Activated naive CD8-positive, alpha-beta T cell treated with anti-CD3 and anti-CD28 coated beads, Interleukin-2, amount 10 ng/mL, durations not matched to agents 7 days and 5 days (primary cell): ENCODE data around the gene TNS3. TPM values are rescaled to one million over a fixed set of nuclear protein-coding genes. Genes with fewer than 3 reads are reported as not detected.
A peak's percentile ranks its signal among the peaks of the same experiment; 100 is the strongest.

ENCODE experiments used
- ATAC-seq: fragments of 150-1000 bp; cut with Tn5 transposase; one replicate; pipeline ENCODE4 v1.10.0; 2021; ENCODE audit warnings: low read depth, moderate library complexity
- POLR2A ChIA-PET: fragments of 350-600 bp; sonication (Branson Sonifier 250); formaldehyde crosslinking; loops from one replicate; lab custom pipeline; 2021; ENCODE audit warnings: antibody characterized with exemption; lab: Charles Lee
- DNase-seq: peaks from one replicate; pipeline ENCODE4 v3.0.0; 2021
- H3K27ac Mint-ChIP-seq: one replicate; pipeline ENCODE4 v1.8.0; 2022; ENCODE audit warnings: mild to moderate bottlenecking, mixed read lengths
- H3K27me3 Mint-ChIP-seq: one replicate; pipeline ENCODE4 v1.8.0; 2022; ENCODE audit warnings: mild to moderate bottlenecking, moderate library complexity, mixed read lengths
- H3K36me3 Mint-ChIP-seq: one replicate; pipeline ENCODE4 v1.8.0; 2021; ENCODE audit warnings: mild to moderate bottlenecking, mixed read lengths
- H3K4me1 Mint-ChIP-seq: one replicate; pipeline ENCODE4 v1.8.0; 2021; ENCODE audit warnings: mixed read lengths
- H3K4me3 Mint-ChIP-seq: one replicate; pipeline ENCODE4 v1.8.0; 2022; ENCODE audit warnings: mild to moderate bottlenecking, moderate library complexity, mixed read lengths
- H3K9me3 Mint-ChIP-seq: one replicate; pipeline ENCODE4 v1.8.0; 2021; ENCODE audit warnings: mixed read lengths
- total RNA-seq, 2 experiments: library from RNA; stranded (reverse); gene quantifications; one replicate each; pipeline ENCODE4 v1.2.3, GENCODE V29; 2021

The TNS3 gene
- total RNA-seq, 2 experiments from 2014 or later = 1.1 to 2.0 TPM

DNA sequence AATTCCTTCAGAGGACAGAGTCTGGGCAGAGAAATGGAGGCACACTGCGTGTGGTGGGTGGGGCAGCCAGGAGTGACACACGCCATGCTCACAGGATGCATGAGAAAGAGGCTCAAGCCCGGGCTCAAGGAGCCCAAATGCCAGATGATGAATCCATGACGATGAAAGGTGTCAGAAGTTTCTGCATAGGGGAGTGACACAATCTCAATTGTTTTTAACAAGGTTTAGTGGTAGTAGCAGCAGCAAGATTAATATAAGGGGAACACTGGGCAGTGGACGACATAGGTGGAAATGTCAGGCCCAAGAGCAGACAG lies 126.1 kb downstream of the TNS3 start:
- POLR2A ChIA-PET = no interaction called here
- DNase-seq (no peak), ATAC-seq (no peak)
- no peak overlapping the region for H3K27ac Mint-ChIP-seq
- H3K4me1 Mint-ChIP-seq = peaks cover 1% of the 10 kb centered on the region
- H3K36me3 Mint-ChIP-seq = no peaks in the 10 kb centered on the region
- H3K4me3 Mint-ChIP-seq = no peak overlapping the region
- peaks cover under 1% of the 10 kb centered on the region for H3K27me3 Mint-ChIP-seq
- no peaks in the 10 kb centered on the region for H3K9me3 Mint-ChIP-seq

DNA sequence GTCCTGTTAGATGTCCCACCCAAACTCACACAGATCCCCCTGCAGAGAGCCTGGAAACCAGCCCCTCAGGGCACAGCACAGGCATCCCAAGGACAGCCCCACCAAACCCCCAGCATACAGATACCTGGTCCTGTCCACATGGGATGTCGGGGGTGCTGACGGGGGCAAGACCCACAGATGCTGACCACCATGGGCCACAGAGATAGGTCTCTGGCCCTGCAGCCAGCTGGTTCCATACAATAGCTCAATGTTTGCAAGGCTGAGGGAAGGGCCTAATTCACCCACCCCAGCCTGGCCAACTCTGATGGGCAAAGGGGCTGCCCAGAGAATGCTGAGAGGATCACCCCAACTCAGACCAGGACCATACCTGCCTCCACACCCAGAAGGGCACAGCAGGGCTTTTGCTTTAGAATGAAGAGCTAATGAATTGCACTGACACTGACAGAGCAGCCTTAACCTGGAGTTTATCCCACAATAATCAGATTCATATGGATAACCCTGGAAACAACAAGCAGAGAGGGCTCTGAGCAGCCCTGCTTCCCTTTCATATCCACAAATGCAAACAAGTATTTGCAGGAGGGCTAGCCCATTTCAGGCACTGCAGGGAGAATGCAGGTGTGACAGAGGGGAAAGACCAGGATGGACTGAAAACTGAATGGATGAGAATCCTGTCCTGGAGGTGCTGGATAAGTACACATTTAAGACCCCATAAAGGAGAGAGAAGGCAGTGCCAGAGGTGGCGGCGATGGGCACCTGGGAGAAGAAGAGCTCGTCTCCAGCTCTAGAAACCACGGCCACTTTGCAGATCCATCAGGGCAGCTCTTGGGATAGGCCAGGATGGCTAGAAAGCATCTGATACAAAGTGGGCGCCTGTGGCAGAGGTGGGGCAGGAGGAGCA lies 126.7 kb downstream of the TNS3 start:
- Mint-ChIP-seq H3K9me3 (no peaks in the 10 kb centered on the region), H3K36me3 (no peaks in the 10 kb centered on the region), H3K4me3 (no peak overlapping the region), H3K4me1 (peaks cover 1% of the 10 kb centered on the region), H3K27me3 (no peaks in the 10 kb centered on the region), H3K27ac (no peak overlapping the region)
- no peak for ATAC-seq
- DNase-seq = no peak
- POLR2A ChIA-PET = no interaction called here

DNA sequence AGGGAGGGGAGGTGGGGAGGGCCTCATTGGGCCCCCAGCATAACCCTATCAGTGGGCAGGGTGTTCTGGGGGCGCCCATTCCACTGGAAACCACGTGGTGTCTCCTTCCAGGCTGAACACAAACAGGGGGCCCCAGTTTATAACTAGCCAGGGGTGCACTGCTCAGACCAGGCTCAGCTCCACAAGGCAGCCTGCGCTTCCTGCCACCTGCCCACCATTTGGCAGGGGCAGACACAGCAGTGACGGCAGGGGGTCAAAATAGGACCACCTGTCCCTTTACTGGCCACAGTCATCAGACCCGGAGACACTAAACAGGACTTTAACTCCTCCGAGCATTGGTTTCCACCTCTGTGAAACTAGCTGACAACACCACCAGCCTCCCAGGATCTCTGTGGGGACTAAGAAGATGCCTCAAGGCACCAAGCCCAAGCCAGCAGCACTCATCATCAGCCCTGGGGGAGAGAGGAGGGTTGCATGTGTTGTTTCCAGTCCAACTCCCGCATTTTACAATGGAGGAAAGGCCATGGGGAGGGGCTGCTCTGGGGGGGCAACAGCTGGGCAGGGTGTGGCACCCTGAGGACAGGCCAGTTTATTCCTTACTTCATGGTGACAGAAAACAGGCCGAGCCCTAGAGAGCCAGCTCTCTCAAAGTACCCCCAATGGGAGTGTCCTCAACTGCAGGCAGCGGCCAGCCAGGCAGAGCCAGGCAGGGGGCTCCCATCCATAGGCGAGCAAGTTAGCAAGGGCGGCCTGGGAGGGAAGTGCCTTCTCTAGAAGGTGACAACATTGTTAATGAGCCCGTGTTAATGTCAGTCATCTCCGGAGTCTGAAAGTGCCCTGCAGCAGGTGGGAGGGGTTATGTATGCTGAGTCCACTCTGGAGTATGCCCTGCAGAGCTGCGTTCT lies 127.6 kb downstream of the TNS3 start:
- POLR2A ChIA-PET = no interaction called here
- H3K27me3 Mint-ChIP-seq = no peaks in the 10 kb centered on the region
- H3K4me3 Mint-ChIP-seq = no peak overlapping the region
- H3K4me1 Mint-ChIP-seq = peaks cover 1% of the 10 kb centered on the region
- H3K9me3 Mint-ChIP-seq = no peaks in the 10 kb centered on the region
- ATAC-seq (no peak), DNase-seq (no peak)
- H3K36me3 Mint-ChIP-seq = no peaks in the 10 kb centered on the region
- H3K27ac Mint-ChIP-seq = no peak overlapping the region

DNA sequence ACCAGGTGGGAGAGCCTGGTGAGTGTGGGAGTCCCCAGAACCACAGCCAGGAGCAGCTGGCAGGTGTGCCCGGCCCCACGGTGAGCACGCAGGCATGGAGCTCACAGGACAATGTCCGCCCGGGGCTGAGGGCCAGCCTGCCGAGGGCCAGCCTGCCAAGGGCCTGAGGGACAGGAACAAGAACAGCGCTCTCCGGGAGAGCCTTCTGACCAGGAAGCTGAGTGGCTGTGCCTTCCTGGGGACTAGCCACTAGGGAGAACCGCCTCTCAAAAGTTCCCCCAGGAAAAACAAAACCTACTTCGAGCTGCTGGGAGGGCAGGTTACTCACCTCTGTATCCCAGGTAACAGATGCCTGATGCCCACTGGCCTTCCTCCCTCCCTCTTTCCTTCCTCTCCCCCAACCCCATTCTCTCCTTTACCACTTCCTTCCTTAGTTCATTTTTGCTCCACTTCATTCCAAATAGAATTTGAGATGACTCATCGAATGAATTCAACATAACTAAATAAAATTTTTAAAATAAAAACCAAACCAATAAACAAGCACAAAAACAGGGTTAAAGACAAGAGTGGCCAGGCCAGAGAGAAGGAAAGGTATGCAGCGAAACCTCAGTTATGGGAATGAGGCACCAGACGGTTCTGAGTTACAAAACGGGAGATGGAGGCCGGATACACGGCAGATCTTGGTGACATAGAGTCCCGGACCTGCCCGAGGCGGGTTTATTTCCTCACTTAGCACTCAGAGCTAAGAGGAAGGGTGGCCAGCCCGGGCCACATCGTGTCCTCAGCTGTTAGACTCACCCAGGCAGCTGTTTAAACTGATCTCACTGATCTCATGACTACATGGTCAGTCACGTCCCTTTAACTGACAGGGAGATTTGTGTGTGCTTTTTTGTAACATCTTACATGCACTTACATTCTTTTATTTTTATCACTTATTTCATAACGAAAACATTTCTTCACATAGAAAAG lies 128.5 kb downstream of the TNS3 start:
- no peaks in the 10 kb centered on the region for H3K9me3 Mint-ChIP-seq
- H3K27me3 Mint-ChIP-seq = no peaks in the 10 kb centered on the region
- no peak for DNase-seq
- no peaks in the 10 kb centered on the region for H3K36me3 Mint-ChIP-seq
- no peak for ATAC-seq
- H3K4me1 Mint-ChIP-seq = peaks cover 1% of the 10 kb centered on the region
- H3K4me3 Mint-ChIP-seq = no peak overlapping the region
- POLR2A ChIA-PET = no interaction called here
- no peak overlapping the region for H3K27ac Mint-ChIP-seq

DNA sequence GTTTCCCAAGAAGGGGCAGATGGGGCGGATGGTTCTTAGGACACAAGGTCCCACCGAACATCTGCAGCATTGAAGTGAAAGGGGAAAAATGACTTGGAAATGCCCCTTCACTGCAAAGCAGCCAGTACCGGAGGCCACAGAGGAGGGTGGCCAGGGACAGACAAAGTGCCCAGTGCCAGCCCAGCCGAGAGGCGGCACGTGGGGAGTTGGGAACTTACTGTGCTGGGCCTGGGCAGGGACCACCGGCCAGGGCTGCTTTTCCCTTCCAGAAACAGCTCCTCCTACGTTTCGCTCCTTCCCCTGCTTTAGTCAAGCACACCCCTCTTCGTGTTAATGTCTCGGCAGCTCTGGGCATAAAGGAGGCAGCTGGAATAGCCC lies 129.2 kb downstream of the TNS3 start:
- POLR2A ChIA-PET = no interaction called here
- no peak for DNase-seq
- ATAC-seq = no peak
- Mint-ChIP-seq H3K27ac (no peak overlapping the region), H3K9me3 (no peaks in the 10 kb centered on the region), H3K4me3 (no peak overlapping the region), H3K36me3 (no peaks in the 10 kb centered on the region), H3K4me1 (peaks cover 1% of the 10 kb centered on the region), H3K27me3 (peaks cover under 1% of the 10 kb centered on the region)

DNA sequence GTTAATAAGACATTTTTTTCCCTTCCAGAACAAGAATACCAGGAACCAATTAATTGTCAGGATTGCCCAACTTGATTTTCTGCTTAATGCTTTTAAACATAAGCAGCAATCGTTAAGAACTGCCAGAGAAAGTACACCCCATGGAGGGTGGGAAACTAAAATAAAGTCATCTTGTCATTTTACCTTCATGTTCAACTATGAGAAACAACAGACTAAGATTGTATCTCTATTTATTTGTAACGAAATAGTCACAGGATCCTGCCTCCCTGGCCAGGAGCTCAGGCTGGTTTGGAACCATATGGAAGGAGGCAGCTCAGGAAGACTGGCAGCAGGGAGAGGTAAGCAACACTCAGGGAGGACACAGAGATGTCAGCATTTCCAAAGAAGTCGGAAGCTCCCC lies 129.6 kb downstream of the TNS3 start:
- no peaks in the 10 kb centered on the region for H3K9me3 Mint-ChIP-seq
- DNase-seq (no peak), ATAC-seq (no peak)
- H3K4me3 Mint-ChIP-seq = no peak overlapping the region
- peaks cover 2% of the 10 kb centered on the region for H3K27me3 Mint-ChIP-seq
- H3K4me1 Mint-ChIP-seq = peaks cover 1% of the 10 kb centered on the region
- no peak overlapping the region for H3K27ac Mint-ChIP-seq
- no peaks in the 10 kb centered on the region for H3K36me3 Mint-ChIP-seq
- POLR2A ChIA-PET = no interaction called here

DNA sequence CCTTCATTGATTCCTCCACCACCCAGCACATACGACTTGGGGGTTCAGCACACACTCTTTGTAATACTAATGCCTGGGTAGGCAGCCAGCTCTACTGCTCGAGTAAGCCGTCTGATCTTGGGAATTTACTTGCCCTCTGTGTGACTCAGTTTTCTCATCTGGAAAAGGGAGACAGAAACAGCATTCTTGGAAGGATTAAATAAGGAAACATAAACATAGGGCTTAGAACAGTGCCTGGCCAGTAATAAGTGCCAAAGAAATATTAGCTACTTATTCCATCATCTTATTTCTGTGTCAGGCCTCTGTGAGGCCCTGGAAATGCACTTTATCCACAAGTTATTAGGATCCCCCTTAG lies 130.1 kb downstream of the TNS3 start:
- Mint-ChIP-seq H3K36me3 (no peaks in the 10 kb centered on the region), H3K4me3 (no peak overlapping the region), H3K4me1 (peaks cover 1% of the 10 kb centered on the region), H3K9me3 (no peaks in the 10 kb centered on the region), H3K27me3 (peaks cover 2% of the 10 kb centered on the region), H3K27ac (no peak overlapping the region)
- DNase-seq (no peak), ATAC-seq (no peak)
- POLR2A ChIA-PET = no interaction called here

DNA sequence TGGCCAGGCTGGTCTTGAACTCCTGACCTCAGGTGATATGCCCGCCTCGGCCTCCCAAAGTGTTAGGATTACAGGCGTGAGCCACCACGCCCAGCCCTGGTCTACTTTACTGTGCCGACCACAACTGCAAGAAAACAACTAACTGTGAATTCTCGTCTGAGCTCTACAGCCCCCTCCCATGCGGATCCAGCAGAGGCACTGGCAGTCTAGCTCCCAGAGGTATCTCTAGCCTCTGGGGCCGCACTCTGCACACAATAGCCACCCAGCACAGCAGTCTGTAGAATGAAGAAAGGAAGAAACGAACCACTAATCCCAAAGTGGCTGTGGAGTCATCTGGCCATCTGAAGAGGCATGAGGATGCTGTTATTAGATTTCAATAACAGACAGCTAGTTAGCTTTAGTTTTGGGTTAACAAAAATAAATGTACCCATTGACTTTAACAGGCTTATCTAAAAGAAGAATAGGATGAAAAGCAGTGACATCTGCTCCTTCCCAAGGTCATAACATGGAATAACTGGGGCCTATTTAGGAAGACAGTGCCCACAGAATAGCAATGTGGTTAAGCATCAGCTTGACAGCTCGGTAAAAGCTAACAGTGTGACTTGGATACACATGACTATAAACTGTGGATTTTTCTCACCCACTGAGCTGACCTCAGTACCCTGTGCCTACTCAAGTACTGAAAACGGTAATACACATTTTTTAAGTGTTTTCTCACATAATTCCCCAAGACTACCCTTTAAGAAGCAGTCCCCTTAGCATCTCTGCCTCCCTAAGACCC lies 131.9 kb downstream of the TNS3 start:
- no peak for DNase-seq
- POLR2A ChIA-PET = no interaction called here
- Mint-ChIP-seq H3K36me3 (no peaks in the 10 kb centered on the region), H3K4me3 (no peak overlapping the region), H3K9me3 (no peaks in the 10 kb centered on the region), H3K27ac (no peak overlapping the region), H3K27me3 (peaks cover 2% of the 10 kb centered on the region), H3K4me1 (peaks cover 1% of the 10 kb centered on the region)
- no peak for ATAC-seq

DNA sequence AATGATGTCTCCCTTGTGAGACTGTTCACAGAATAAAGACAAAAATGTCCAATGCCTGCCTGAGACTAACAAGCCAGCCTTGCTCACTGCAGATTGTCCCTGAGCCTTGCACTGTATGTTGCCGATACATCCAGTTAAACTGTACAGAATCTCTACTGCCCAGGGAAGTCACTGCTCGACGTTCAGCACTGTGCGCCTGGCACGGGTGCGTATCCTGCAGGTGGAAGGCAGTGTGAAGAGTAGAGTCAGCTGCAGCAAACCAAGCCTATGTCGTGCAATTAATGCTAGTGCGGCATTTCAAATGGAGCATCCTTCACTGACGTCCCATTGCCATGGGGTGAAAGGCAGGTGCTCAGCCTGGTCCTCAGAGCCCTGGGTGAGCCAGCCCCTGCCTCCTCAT lies 132.9 kb downstream of the TNS3 start:
- Mint-ChIP-seq H3K36me3 (no peaks in the 10 kb centered on the region), H3K27ac (no peak overlapping the region), H3K4me1 (peaks cover 1% of the 10 kb centered on the region), H3K4me3 (no peak overlapping the region), H3K9me3 (no peaks in the 10 kb centered on the region), H3K27me3 (peaks cover 2% of the 10 kb centered on the region)
- POLR2A ChIA-PET = no interaction called here
- ATAC-seq (no peak), DNase-seq (no peak)

DNA sequence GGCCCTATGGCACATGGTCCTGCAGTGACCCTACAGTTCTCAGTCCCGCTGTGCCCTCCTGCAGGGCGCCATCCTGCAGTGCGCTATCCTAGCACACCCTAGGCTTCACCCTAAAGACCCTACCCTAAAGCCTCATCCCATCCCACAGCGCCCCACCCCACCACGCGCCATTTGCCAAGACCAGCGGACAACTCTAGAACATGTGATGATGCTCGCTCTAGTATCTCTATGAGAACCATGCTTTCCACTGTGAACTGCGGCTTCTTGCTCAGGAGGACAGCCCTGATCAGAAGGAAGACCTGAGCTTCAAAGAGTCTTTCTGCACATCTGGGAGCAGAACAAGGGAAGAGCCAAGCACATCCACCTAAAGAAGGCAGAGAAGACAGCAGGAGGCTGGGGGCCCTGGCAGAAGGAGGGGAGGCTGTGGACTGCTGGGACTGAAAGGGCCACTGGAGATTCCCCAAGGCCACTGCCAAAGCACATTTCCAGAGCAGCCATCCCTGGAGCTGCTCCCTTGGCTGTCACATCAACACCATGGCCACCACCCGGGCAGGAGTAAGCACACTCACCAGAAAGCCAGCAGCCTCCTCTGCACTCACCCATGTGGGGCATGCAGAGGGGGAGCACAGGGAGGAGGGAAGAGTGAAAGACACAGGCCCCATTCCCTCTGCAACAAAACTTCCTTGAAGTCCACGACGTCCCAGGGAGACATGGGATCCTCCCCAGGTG lies 134.1 kb downstream of the TNS3 start:
- no peaks in the 10 kb centered on the region for H3K9me3 Mint-ChIP-seq
- DNase-seq = no peak
- POLR2A ChIA-PET = no interaction called here
- peak overlapping the region; percentile 8 for H3K27ac Mint-ChIP-seq
- H3K27me3 Mint-ChIP-seq = peaks cover 2% of the 10 kb centered on the region
- H3K4me3 Mint-ChIP-seq = no peak overlapping the region
- H3K36me3 Mint-ChIP-seq = no peaks in the 10 kb centered on the region
- no peaks in the 10 kb centered on the region for H3K4me1 Mint-ChIP-seq
- ATAC-seq = no peak

DNA sequence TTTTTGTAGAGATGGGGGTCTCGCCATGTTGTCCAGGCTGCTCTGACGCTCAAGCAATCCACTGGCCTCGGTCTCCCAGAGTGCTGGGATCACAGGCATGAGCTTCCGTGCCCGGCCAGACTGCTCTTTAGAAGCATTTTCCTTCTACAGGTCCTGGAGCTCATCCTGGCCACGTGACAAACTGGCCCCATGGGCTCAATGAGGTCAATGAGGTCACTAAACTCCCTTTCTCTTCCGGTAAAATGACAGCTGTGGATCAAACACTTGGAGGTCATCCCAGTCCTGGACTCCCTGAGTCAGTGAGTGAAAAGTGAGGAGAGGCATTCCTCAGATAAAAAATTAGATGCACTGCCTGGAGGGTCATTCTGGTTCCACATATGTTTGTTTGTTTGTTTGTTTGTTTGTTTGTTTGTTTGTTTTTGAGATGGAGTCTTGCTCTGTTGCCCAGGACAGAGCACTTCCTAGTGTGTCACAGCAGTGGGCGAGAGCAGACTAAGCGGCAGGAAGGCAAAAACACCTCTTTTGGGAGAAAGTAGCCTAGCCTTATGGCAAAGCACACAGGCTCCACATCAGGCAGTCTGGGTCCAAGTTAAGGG lies 134.9 kb downstream of the TNS3 start:
- Mint-ChIP-seq H3K27me3 (peaks cover 2% of the 10 kb centered on the region), H3K4me1 (no peaks in the 10 kb centered on the region), H3K4me3 (no peak overlapping the region), H3K36me3 (no peaks in the 10 kb centered on the region), H3K9me3 (no peaks in the 10 kb centered on the region), H3K27ac (no peak overlapping the region)
- DNase-seq (no peak), ATAC-seq (no peak)
- POLR2A ChIA-PET = no interaction called here
